ENCODE results near the gene SIAH3.
A peak's percentile ranks its signal among the peaks of the same experiment; 100 is the strongest.

Gene SIAH3

GRCh38 chr13:45879666-45880065 is 28.1 kb upstream of the SIAH3 start:
- no peak for TF ChIP-seq ZC3H10 (CRISPR knock-in tag; IDR thresholded peaks at IDR 0.05)
- no peak for TF ChIP-seq ZFP3 (CRISPR knock-in tag; IDR thresholded peaks at IDR 0.05)
- TF ChIP-seq POU6F1 (CRISPR knock-in tag; IDR thresholded peaks at IDR 0.05; ENCODE audit: borderline replicate concordance, low read depth) = no peak
- no peak for TF ChIP-seq ARNTL (CRISPR knock-in tag; IDR thresholded peaks at IDR 0.05; ENCODE audit: borderline replicate concordance, low read depth)
- TF ChIP-seq ZFP30 (CRISPR knock-in tag; IDR thresholded peaks at IDR 0.05) = no peak
- ATAC-seq = peak; percentile 39; the same call in 1 of the 3 replicates

GRCh38 chr13:45878966-45879365 is 27.4 kb upstream of the SIAH3 start:
- TF ChIP-seq OSR1 (CRISPR knock-in tag; IDR thresholded peaks at IDR 0.05) = no peak
- no peak for TF ChIP-seq SNAI2 (CRISPR knock-in tag; IDR thresholded peaks at IDR 0.05)
- TF ChIP-seq ZNF70 (CRISPR knock-in tag; IDR thresholded peaks at IDR 0.05) = no peak
- TF ChIP-seq POU6F1 (CRISPR knock-in tag; IDR thresholded peaks at IDR 0.05; ENCODE audit: borderline replicate concordance, low read depth) = no peak
- no peak for TF ChIP-seq RARB (CRISPR knock-in tag; IDR thresholded peaks at IDR 0.05)
- no peak for TF ChIP-seq TOX (CRISPR knock-in tag; IDR thresholded peaks at IDR 0.05; ENCODE audit: borderline replicate concordance)

GRCh38 chr13:45876781-45877180 is 25.2 kb upstream of the SIAH3 start:
- ATAC-seq = no peak
- TF ChIP-seq CSDC2 (CRISPR knock-in tag; IDR thresholded peaks at IDR 0.05) (no peak), TCF4 (CRISPR knock-in tag; IDR thresholded peaks at IDR 0.05; ENCODE audit: borderline replicate concordance) (no peak), PATZ1 (CRISPR knock-in tag; IDR thresholded peaks at IDR 0.05; ENCODE audit: borderline replicate concordance) (no peak), ARNTL (CRISPR knock-in tag; IDR thresholded peaks at IDR 0.05; ENCODE audit: borderline replicate concordance, low read depth) (no peak), ZNF8 (CRISPR knock-in tag; IDR thresholded peaks at IDR 0.05) (no peak), CSRNP3 (CRISPR knock-in tag; IDR thresholded peaks at IDR 0.05) (no peak), PPARA (CRISPR knock-in tag; IDR thresholded peaks at IDR 0.05; ENCODE audit: borderline replicate concordance) (no peak), ZC3H10 (CRISPR knock-in tag; IDR thresholded peaks at IDR 0.05) (no peak), ZNF565 (CRISPR knock-in tag; conservative IDR thresholded peaks at IDR 0.05; ENCODE audit: low read depth) (no peak), ISL1 (CRISPR knock-in tag; IDR thresholded peaks at IDR 0.05) (no peak), ZFP30 (CRISPR knock-in tag; IDR thresholded peaks at IDR 0.05) (no peak), GLIS3 (CRISPR knock-in tag; IDR thresholded peaks at IDR 0.05) (no peak), OSR1 (CRISPR knock-in tag; IDR thresholded peaks at IDR 0.05) (no peak), SNAI2 (CRISPR knock-in tag; IDR thresholded peaks at IDR 0.05) (no peak), RARB (CRISPR knock-in tag; IDR thresholded peaks at IDR 0.05) (no peak), ZFP3 (CRISPR knock-in tag; IDR thresholded peaks at IDR 0.05) (no peak), ZNF70 (CRISPR knock-in tag; IDR thresholded peaks at IDR 0.05) (no peak)

More at GRCh38 chr13:45878966-45879365, 27.4 kb upstream of the SIAH3 start:
- no peak for ATAC-seq

- ATAC-seq = no peak
- TF ChIP-seq BACH2 (CRISPR knock-in tag; IDR thresholded peaks at IDR 0.05; ENCODE audit: borderline replicate concordance) (no peak), PPARA (CRISPR knock-in tag; IDR thresholded peaks at IDR 0.05; ENCODE audit: borderline replicate concordance) (no peak), ZFP30 (CRISPR knock-in tag; IDR thresholded peaks at IDR 0.05) (no peak), TCF4 (CRISPR knock-in tag; IDR thresholded peaks at IDR 0.05; ENCODE audit: borderline replicate concordance) (no peak), TSHZ2 (CRISPR knock-in tag; IDR thresholded peaks at IDR 0.05) (no peak), GLIS3 (CRISPR knock-in tag; IDR thresholded peaks at IDR 0.05) (no peak), PATZ1 (CRISPR knock-in tag; IDR thresholded peaks at IDR 0.05; ENCODE audit: borderline replicate concordance) (no peak), ARNTL (CRISPR knock-in tag; IDR thresholded peaks at IDR 0.05; ENCODE audit: borderline replicate concordance, low read depth) (no peak), ZFP3 (CRISPR knock-in tag; IDR thresholded peaks at IDR 0.05) (no peak), POU6F1 (CRISPR knock-in tag; IDR thresholded peaks at IDR 0.05; ENCODE audit: borderline replicate concordance, low read depth) (no peak)
These were observed 24.4 kb upstream of the SIAH3 start for GRCh38 chr13:45875951-45876350.
